Parathyroid adenoma (tissue), 2 donors: ENCODE data around the gene ADA.

Experiments
- H2AFZ ChIP-seq: fragments of 300-600 bp; sonication (generic); one replicate; pipeline ENCODE4 v1.7.0; 2017; ENCODE audit warnings: antibody characterized with exemption, mild to moderate bottlenecking
- H3K27ac ChIP-seq: fragments of 300-600 bp; sonication (generic); one replicate; pipeline ENCODE4 v1.7.0; 2017
- H3K27me3 ChIP-seq: fragments of 300-600 bp; sonication (generic); one replicate; pipeline ENCODE4 v1.7.0; 2017; ENCODE audit warnings: low read length; ENCODE audit not compliant: control insufficient read depth, insufficient read depth
- H3K36me3 ChIP-seq: fragments of 300-600 bp; sonication (generic); one replicate; pipeline ENCODE4 v1.7.0; 2017; ENCODE audit warnings: low read length; ENCODE audit not compliant: control insufficient read depth, insufficient read depth
- H3K4me1 ChIP-seq: fragments of 300-600 bp; sonication (generic); one replicate; pipeline ENCODE4 v1.7.0; 2017; ENCODE audit warnings: control low read depth
- H3K4me2 ChIP-seq: fragments of 300-600 bp; sonication (generic); one replicate; pipeline ENCODE4 v1.7.0; 2017; ENCODE audit warnings: low read length
- H3K4me3 ChIP-seq: fragments of 300-600 bp; sonication (generic); one replicate; pipeline ENCODE4 v1.7.0; 2017; ENCODE audit warnings: low read depth, low read length
- H3K79me2 ChIP-seq: fragments of 300-600 bp; sonication (generic); one replicate; pipeline ENCODE4 v1.7.0; 2017; ENCODE audit warnings: control low read depth
- H3K9ac ChIP-seq: fragments of 300-600 bp; sonication (generic); one replicate; pipeline ENCODE4 v1.7.0; 2017; ENCODE audit warnings: mild to moderate bottlenecking
- H3K9me3 ChIP-seq: fragments of 300-600 bp; sonication (generic); one replicate; pipeline ENCODE4 v1.7.0; 2017; ENCODE audit warnings: low read length; ENCODE audit not compliant: control insufficient read depth
- TF ChIP-seq, protein P1 (sequence below): fragments of 300-600 bp; sonication (generic); IDR thresholded peaks from one replicate; pipeline ENCODE4 v1.7.0; 2017; ENCODE audit warnings: antibody characterized with exemption, mild to moderate bottlenecking
- donor health status: primary hyperparathyroidism.

ADA gene

DNA sequence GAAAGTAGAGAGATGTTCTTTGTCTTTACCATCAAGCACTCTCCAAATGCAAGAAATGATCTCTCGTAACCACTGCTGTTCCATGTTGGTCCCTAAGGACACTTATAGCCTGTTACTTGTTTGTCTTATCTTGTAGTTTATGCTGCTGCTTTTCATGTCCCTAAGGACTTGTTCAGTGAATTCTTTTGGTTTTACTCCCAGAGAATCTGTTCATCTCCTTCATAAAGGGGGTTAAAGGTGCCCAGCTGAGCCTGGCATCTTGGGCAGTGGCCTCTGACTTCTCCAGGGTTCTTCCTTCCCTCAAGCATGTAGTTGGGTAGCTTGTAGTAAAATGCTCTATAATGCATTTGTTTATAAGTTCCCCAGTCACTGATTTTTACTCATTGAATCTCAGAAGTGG, 70.0 kb downstream of the ADA start:
- H3K27ac ChIP-seq, result peak overlapping the region; percentile 59
- H2AFZ ChIP-seq, result no peak overlapping the region
- no peaks in the 10 kb centered on the region for H3K36me3 ChIP-seq
- H3K27me3 ChIP-seq, result no peaks in the 10 kb centered on the region
- H3K9ac ChIP-seq, result no peak overlapping the region
- TF ChIP-seq, protein P1, sequence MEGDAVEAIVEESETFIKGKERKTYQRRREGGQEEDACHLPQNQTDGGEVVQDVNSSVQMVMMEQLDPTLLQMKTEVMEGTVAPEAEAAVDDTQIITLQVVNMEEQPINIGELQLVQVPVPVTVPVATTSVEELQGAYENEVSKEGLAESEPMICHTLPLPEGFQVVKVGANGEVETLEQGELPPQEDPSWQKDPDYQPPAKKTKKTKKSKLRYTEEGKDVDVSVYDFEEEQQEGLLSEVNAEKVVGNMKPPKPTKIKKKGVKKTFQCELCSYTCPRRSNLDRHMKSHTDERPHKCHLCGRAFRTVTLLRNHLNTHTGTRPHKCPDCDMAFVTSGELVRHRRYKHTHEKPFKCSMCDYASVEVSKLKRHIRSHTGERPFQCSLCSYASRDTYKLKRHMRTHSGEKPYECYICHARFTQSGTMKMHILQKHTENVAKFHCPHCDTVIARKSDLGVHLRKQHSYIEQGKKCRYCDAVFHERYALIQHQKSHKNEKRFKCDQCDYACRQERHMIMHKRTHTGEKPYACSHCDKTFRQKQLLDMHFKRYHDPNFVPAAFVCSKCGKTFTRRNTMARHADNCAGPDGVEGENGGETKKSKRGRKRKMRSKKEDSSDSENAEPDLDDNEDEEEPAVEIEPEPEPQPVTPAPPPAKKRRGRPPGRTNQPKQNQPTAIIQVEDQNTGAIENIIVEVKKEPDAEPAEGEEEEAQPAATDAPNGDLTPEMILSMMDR, result no peak
- H3K4me2 ChIP-seq, result no peak overlapping the region
- peaks cover 65% of the 10 kb centered on the region for H3K79me2 ChIP-seq
- no peak overlapping the region for H3K4me3 ChIP-seq
- peaks cover 16% of the 10 kb centered on the region for H3K4me1 ChIP-seq
- H3K9me3 ChIP-seq, result no peaks in the 10 kb centered on the region

DNA sequence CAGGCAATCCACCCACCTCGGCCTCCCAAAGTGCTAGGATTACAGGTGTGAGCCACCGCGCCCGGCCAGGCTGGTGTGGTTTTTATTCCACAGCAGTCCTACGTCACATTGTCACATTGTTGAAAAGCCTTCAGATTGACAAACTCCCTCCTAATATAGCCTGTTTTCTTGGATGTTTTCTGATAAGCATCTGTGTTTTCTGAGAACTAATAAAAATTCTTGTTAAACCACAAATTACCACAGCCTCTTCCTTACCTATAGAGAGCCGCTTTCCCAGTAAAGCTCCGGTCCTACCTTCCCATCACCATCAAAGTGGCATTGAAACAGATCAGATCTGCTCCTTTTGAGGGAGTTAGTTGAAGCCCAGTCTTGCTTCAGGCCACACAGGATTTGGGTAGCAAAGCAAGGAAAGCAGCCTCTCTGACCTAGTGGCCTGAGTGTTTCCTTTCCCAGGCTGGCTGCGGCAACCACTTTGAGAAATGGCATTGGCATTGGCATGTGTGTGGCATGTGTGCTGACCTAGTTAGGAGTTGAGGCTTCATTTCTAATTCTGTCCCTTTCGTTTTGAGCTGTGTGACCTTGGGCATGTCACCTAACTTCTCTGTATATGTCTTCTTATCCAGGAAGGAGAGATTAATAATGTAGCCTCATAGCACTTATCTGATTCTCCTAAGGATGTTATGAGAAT, 70.8 kb downstream of the ADA start:
- TF ChIP-seq, protein P1, result no peak
- Histone ChIP-seq H3K4me2 (no peak overlapping the region), H3K27ac (peak overlapping the region; percentile 31), H3K9ac (no peak overlapping the region), H3K4me1 (peaks cover 17% of the 10 kb centered on the region), H2AFZ (no peak overlapping the region), H3K79me2 (peaks cover 70% of the 10 kb centered on the region), H3K36me3 (no peaks in the 10 kb centered on the region), H3K9me3 (no peaks in the 10 kb centered on the region), H3K4me3 (no peak overlapping the region), H3K27me3 (no peaks in the 10 kb centered on the region)

GRCh38 chr20:44579313-44580081, 72.0 kb downstream of the ADA start:
- Histone ChIP-seq H3K36me3 (no peaks in the 10 kb centered on the region), H2AFZ (no peak overlapping the region), H3K27me3 (no peaks in the 10 kb centered on the region), H3K9me3 (no peaks in the 10 kb centered on the region), H3K27ac (peak overlapping the region; percentile 21), H3K4me3 (no peak overlapping the region), H3K9ac (no peak overlapping the region), H3K4me1 (peaks cover 19% of the 10 kb centered on the region), H3K79me2 (peaks cover 72% of the 10 kb centered on the region), H3K4me2 (no peak overlapping the region)
- TF ChIP-seq, protein P1, result no peak

DNA sequence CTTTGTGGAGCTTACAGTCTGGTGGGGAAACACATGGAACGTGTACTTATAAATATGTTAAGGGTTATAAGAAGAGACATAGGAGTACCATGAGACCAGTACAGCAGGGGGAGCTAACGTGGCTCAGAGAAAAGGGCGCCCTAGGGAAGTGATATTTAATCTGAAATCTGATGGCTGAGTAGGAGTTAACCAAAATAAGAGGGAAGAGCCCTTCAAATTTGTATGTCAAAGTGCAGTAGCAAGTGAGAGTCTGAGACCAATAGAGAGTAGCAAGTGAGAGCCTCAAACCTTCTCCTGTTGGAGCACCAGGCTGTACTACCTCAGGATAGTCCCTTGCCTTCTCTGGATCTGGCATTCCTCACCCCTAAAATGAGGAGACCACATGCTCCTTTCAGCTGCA, 75.2 kb downstream of the ADA start:
- Histone ChIP-seq H3K27ac (peak overlapping the region; percentile 2), H3K4me1 (peaks cover 28% of the 10 kb centered on the region), H3K27me3 (no peaks in the 10 kb centered on the region)

More for the DNA sequence above, 75.2 kb downstream of the ADA start:
- H3K4me3 ChIP-seq, result no peak overlapping the region
- no peaks in the 10 kb centered on the region for H3K9me3 ChIP-seq
- no peak overlapping the region for H3K9ac ChIP-seq
- TF ChIP-seq, protein P1, result peak; percentile 36
- peaks cover 60% of the 10 kb centered on the region for H3K79me2 ChIP-seq
- H3K4me2 ChIP-seq, result no peak overlapping the region
- no peaks in the 10 kb centered on the region for H3K36me3 ChIP-seq
- no peak overlapping the region for H2AFZ ChIP-seq
